H9 (cell line): Measurements from ENCODE around the gene TOR4A. TPM values are rescaled to one million over a fixed set of nuclear protein-coding genes. Genes with fewer than 3 reads are reported as not detected.

Experiments
- DNase-seq: peaks from one replicate; pipeline ENCODE4 v3.0.0-alpha.2; 2017
- H2AFZ ChIP-seq: one replicate; pipeline ENCODE4 v1.6.1; 2013; ENCODE audit warnings: mild to moderate bottlenecking, low read length, control low read depth, moderate library complexity
- H2AK5ac ChIP-seq: 2 replicates; pipeline ENCODE4 v1.6.1; 2013; ENCODE audit warnings: low read length, control low read depth, mixed read lengths; ENCODE audit not compliant: insufficient read length
- H2BK120ac ChIP-seq: one replicate; pipeline ENCODE4 v1.6.1; 2013; ENCODE audit warnings: low read depth, mild to moderate bottlenecking, low read length, control low read depth, inconsistent platforms; ENCODE audit not compliant: poor library complexity, severe bottlenecking
- H2BK12ac ChIP-seq: 2 replicates; pipeline ENCODE4 v1.6.1; 2013; ENCODE audit warnings: low read length, control low read depth, mixed read lengths, low read depth; ENCODE audit not compliant: insufficient read length
- H2BK15ac ChIP-seq: 2 replicates; pipeline ENCODE4 v1.6.1; 2013; ENCODE audit warnings: low read depth, low read length, control low read depth
- H2BK20ac ChIP-seq: one replicate; pipeline ENCODE4 v1.6.1; 2013; ENCODE audit warnings: low read depth, mild to moderate bottlenecking, low read length, control low read depth, inconsistent platforms; ENCODE audit not compliant: poor library complexity, severe bottlenecking
- H2BK5ac ChIP-seq: 2 replicates; pipeline ENCODE4 v1.6.1; 2013; ENCODE audit warnings: low read length, control low read depth, mixed read lengths; ENCODE audit not compliant: insufficient read length
- H3K14ac ChIP-seq: 2 replicates; pipeline ENCODE4 v1.6.1; 2013; ENCODE audit warnings: low read length, control low read depth; ENCODE audit not compliant: insufficient read depth
- H3K18ac ChIP-seq: 2 replicates; pipeline ENCODE4 v1.6.1; 2013; ENCODE audit warnings: low read depth, mild to moderate bottlenecking, mixed read lengths, low read length, control low read depth; ENCODE audit not compliant: insufficient read length
- H3K23ac ChIP-seq: 2 replicates; pipeline ENCODE4 v1.6.1; 2013; ENCODE audit warnings: low read length, control low read depth, mixed read lengths, low read depth; ENCODE audit not compliant: insufficient read length
- H3K23me2 ChIP-seq: 2 replicates; pipeline ENCODE4 v1.6.1; 2013; ENCODE audit warnings: low read depth, mild to moderate bottlenecking, mixed read lengths, low read length, control low read depth; ENCODE audit not compliant: insufficient read length, poor library complexity, severe bottlenecking
- H3K27ac ChIP-seq: 2 replicates; pipeline ENCODE4 v1.5.1; 2013; ENCODE audit warnings: low read length, control low read depth, mixed read lengths, low read depth; ENCODE audit not compliant: insufficient read length
- H3K27me3 ChIP-seq: 2 replicates; pipeline ENCODE4 v1.6.1; 2013; ENCODE audit warnings: low read length, control low read depth, inconsistent platforms; ENCODE audit not compliant: insufficient read depth
- H3K4ac ChIP-seq: 2 replicates; pipeline ENCODE4 v1.6.1; 2013; ENCODE audit warnings: low read depth, mild to moderate bottlenecking, control low read depth, inconsistent platforms, low read length, moderate library complexity
- H3K4me1 ChIP-seq: 2 replicates; pipeline ENCODE4 v1.6.1; 2013; ENCODE audit warnings: low read length, control low read depth, inconsistent platforms; ENCODE audit not compliant: insufficient read depth
- H3K4me2 ChIP-seq: 2 replicates; pipeline ENCODE4 v1.6.1; 2013; ENCODE audit warnings: low read length, control low read depth, mixed read lengths; ENCODE audit not compliant: insufficient read length, insufficient read depth
- H3K56ac ChIP-seq: 2 replicates; pipeline ENCODE4 v1.6.1; 2013; ENCODE audit warnings: low read depth, mild to moderate bottlenecking, mixed read lengths, low read length, control low read depth; ENCODE audit not compliant: insufficient read length
- H3K79me1 ChIP-seq: 2 replicates; pipeline ENCODE4 v1.6.1; 2013; ENCODE audit warnings: low read depth, mild to moderate bottlenecking, moderate library complexity, low read length, control low read depth, inconsistent platforms; ENCODE audit not compliant: insufficient read depth, poor library complexity, severe bottlenecking
- H3K79me2 ChIP-seq: 2 replicates; pipeline ENCODE4 v1.6.1; 2013; ENCODE audit warnings: low read length, control low read depth, inconsistent platforms; ENCODE audit not compliant: insufficient read depth
- H3K9ac ChIP-seq: 2 replicates; pipeline ENCODE4 v1.6.1; 2013; ENCODE audit warnings: low read length, control low read depth, mixed read lengths; ENCODE audit not compliant: insufficient read length; ENCODE audit errors: extremely low read depth
- H3K9me3 ChIP-seq: one replicate; pipeline ENCODE4 v1.6.1; 2013; ENCODE audit warnings: low read depth, low read length, inconsistent platforms; ENCODE audit not compliant: control insufficient read depth
- H3T11ph ChIP-seq: one replicate; pipeline ENCODE4 v1.6.1; 2013; ENCODE audit warnings: mild to moderate bottlenecking, low read length, control low read depth, inconsistent platforms
- H4K20me1 ChIP-seq: one replicate; pipeline ENCODE4 v1.6.1; 2013; ENCODE audit not compliant: control insufficient read depth, insufficient read length, insufficient read depth
- H4K5ac ChIP-seq: 2 replicates; pipeline ENCODE4 v1.6.1; 2013; ENCODE audit warnings: low read depth, mild to moderate bottlenecking, mixed read lengths, low read length, control low read depth; ENCODE audit not compliant: insufficient read length
- H4K8ac ChIP-seq: replicated peaks from 2 replicates; pipeline ENCODE4 v1.6.1; 2013; ENCODE audit warnings: low read length, control low read depth, mixed read lengths, low read depth; ENCODE audit not compliant: insufficient read length
- H4K91ac ChIP-seq: 2 replicates; pipeline ENCODE4 v1.6.1; 2013; ENCODE audit warnings: low read depth, mild to moderate bottlenecking, moderate library complexity, mixed read lengths, low read length, control low read depth; ENCODE audit not compliant: insufficient read length
- H3K27ac Mint-ChIP-seq, 3 experiments: 2 replicates in 2 of 3; 3 replicates in 1 of 3; pipeline ENCODE4 v1.8.0; 2020 to 2021; ENCODE audit warnings: mixed read lengths in 3 of 3, mild to moderate bottlenecking in 1 of 3, moderate library complexity in 1 of 3
- H3K27me3 Mint-ChIP-seq: 2 replicates; pipeline ENCODE4 v1.8.0; 2021; ENCODE audit warnings: low read depth, mild to moderate bottlenecking, moderate library complexity, mixed read lengths
- H3K36me3 Mint-ChIP-seq, 3 experiments: 2 replicates in 2 of 3; 3 replicates in 1 of 3; pipeline ENCODE4 v1.8.0; 2020 to 2021; ENCODE audit warnings: low read depth in 3 of 3, mixed read lengths in 3 of 3; ENCODE audit not compliant: insufficient read depth in 1 of 3
- H3K4me1 Mint-ChIP-seq, 2 experiments: 2 replicates each; pipeline ENCODE4 v1.8.0; 2020; ENCODE audit warnings: mixed read lengths in 2 of 2
- H3K4me3 Mint-ChIP-seq, 2 experiments: 2 replicates in 1 of 2; 3 replicates in 1 of 2; pipeline ENCODE4 v1.8.0; 2020 to 2021; ENCODE audit warnings: mild to moderate bottlenecking in 2 of 2, mixed read lengths in 2 of 2, moderate library complexity in 1 of 2
- H3K9me3 Mint-ChIP-seq, 2 experiments: 2 replicates in 1 of 2; 3 replicates in 1 of 2; pipeline ENCODE4 v1.8.0; 2020; ENCODE audit warnings: mild to moderate bottlenecking in 2 of 2, mixed read lengths in 2 of 2, moderate library complexity in 1 of 2
- WGBS: extraction: QIAGEN DNeasy Blood & Tissue Kit; methylation state at CpG from one replicate; pipeline ENCODE4 v1.1.7; 2013; ENCODE audit warnings: missing lambda C conversion rate, low lambda C conversion rate, mixed read lengths; ENCODE audit not compliant: insufficient read length; ENCODE audit errors: extremely low coverage; 5-methylcytosine and 5-hydroxymethylcytosine counted together
- total RNA-seq: library from RNA; stranded (reverse); gene quantifications from 2 replicates; pipeline ENCODE4 v1.2.1, GENCODE V29; 2021
- TF ChIP-seq, protein P1 (sequence below): fragments of 200-600 bp; sonication (generic); conservative IDR thresholded peaks from 3 replicates; pipeline ENCODE4 v1.8.0; 2021; ENCODE audit warnings: antibody characterized with exemption, mild to moderate bottlenecking

The TOR4A gene
- total RNA-seq, 1 experiment from 2014 or later: 6.2 TPM

DNA sequence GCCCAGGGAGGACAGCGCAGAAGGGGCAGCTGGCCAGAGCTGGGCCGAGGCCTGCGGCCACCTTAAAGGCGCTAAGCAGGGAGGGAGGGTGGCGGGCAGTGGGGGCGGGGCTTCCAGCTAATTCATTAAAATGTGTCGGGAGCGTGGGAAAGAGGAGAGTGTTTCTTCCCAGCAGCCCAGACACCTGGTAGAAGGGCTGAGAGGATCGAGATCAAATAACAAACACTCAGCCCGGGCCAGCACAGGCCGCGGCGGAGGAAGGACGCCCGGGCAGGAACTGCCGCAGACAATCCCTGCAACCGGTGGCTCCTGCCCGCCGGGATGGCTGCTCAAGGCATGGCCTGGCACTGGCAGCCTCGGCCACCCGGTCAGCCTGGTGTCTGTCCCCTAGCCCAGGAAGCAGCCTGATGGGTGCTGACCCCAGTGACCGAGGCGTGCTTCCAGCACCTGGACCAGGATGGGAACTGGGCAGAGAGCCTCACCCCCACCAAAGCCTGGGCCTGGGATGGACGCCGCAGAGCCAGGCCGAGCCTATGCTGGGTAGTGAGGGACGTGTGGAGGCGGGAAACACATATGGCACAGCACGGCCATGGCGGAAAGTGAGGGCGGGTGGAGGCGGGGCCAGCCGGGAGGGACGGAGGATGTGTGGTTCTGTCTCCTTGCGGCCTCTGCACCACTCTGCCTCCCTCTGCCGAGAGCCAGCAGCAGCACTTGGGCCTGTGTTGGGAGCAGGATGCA is 27.7 kb downstream of the TOR4A start:
- H3K27ac ChIP-seq: no peak overlapping the region
- Mint-ChIP-seq H3K27ac (no peak overlapping the region), H3K4me3 (peak overlapping the region in 1 of 2 experiments; percentile 48; a peak in 1 of 5 replicates), H3K4me1 (peaks cover 7 to 30% of the 10 kb centered on the region in 2 experiments), H3K27me3 (peaks cover 11% of the 10 kb centered on the region), H3K36me3 (peaks cover 0 to 2% (median 0%) of the 10 kb centered on the region in 3 experiments; a peak in 2 of 7 replicates), H3K9me3 (peaks cover 0 to 2% of the 10 kb centered on the region in 2 experiments; a peak in 3 of 5 replicates)
- H2BK15ac ChIP-seq: no peak overlapping the region
- H2AFZ ChIP-seq: no peak overlapping the region
- H3K4me2 ChIP-seq: no peak overlapping the region
- H3K56ac ChIP-seq: no peak overlapping the region
- no peaks in the 10 kb centered on the region for H3K79me1 ChIP-seq
- TF ChIP-seq, protein P1, sequence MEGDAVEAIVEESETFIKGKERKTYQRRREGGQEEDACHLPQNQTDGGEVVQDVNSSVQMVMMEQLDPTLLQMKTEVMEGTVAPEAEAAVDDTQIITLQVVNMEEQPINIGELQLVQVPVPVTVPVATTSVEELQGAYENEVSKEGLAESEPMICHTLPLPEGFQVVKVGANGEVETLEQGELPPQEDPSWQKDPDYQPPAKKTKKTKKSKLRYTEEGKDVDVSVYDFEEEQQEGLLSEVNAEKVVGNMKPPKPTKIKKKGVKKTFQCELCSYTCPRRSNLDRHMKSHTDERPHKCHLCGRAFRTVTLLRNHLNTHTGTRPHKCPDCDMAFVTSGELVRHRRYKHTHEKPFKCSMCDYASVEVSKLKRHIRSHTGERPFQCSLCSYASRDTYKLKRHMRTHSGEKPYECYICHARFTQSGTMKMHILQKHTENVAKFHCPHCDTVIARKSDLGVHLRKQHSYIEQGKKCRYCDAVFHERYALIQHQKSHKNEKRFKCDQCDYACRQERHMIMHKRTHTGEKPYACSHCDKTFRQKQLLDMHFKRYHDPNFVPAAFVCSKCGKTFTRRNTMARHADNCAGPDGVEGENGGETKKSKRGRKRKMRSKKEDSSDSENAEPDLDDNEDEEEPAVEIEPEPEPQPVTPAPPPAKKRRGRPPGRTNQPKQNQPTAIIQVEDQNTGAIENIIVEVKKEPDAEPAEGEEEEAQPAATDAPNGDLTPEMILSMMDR: no peak
- no peak overlapping the region for H2BK12ac ChIP-seq
- H3K79me2 ChIP-seq: no peaks in the 10 kb centered on the region
- no peak overlapping the region for H3K18ac ChIP-seq
- H3K4ac ChIP-seq: no peak overlapping the region
- no peak overlapping the region for H4K5ac ChIP-seq
- no peaks in the 10 kb centered on the region; the same call in 1 of the 2 replicates for H3K27me3 ChIP-seq
- H2AK5ac ChIP-seq: no peak overlapping the region
- no peak overlapping the region for H3T11ph ChIP-seq
- H3K23ac ChIP-seq: no peak overlapping the region
- H3K9ac ChIP-seq: no peak overlapping the region
- no peak overlapping the region for H3K14ac ChIP-seq
- H2BK20ac ChIP-seq: no peak overlapping the region
- H4K20me1 ChIP-seq: no peaks in the 10 kb centered on the region
- H2BK5ac ChIP-seq: no peak overlapping the region
- H3K9me3 ChIP-seq: no peaks in the 10 kb centered on the region
- WGBS: no CpG with 5 or more reads among the region's 36 CpGs
- no peak overlapping the region for H4K91ac ChIP-seq
- no peak overlapping the region for H2BK120ac ChIP-seq
- H4K8ac ChIP-seq: no peak overlapping the region
- H3K4me1 ChIP-seq: no peaks in the 10 kb centered on the region; the same call in 1 of the 2 replicates
- peak; percentile 83 for DNase-seq
- H3K23me2 ChIP-seq: no peaks in the 10 kb centered on the region
